Activated naive CD8-positive, alpha-beta T cell treated with anti-CD3 and anti-CD28 coated beads, Interleukin-2, amount 10 ng/mL, durations not matched to agents 7 days and 5 days (primary cell): ENCODE results near the gene SH2D3A. TPM values are rescaled to one million over a fixed set of nuclear protein-coding genes. Genes with fewer than 3 reads are reported as not detected.
A peak's percentile ranks its signal among the peaks of the same experiment; 100 is the strongest.

Experiments used
- ATAC-seq: fragments of 150-1000 bp; cut with Tn5 transposase; one replicate; pipeline ENCODE4 v1.10.0; 2021; ENCODE audit warnings: low read depth, moderate library complexity
- POLR2A ChIA-PET: fragments of 350-600 bp; sonication (Branson Sonifier 250); formaldehyde crosslinking; loops from one replicate; lab custom pipeline; 2021; ENCODE audit warnings: antibody characterized with exemption; lab: Charles Lee
- DNase-seq: peaks from one replicate; pipeline ENCODE4 v3.0.0; 2021
- H3K27ac Mint-ChIP-seq: one replicate; pipeline ENCODE4 v1.8.0; 2022; ENCODE audit warnings: mild to moderate bottlenecking, mixed read lengths
- H3K27me3 Mint-ChIP-seq: one replicate; pipeline ENCODE4 v1.8.0; 2022; ENCODE audit warnings: mild to moderate bottlenecking, moderate library complexity, mixed read lengths
- H3K36me3 Mint-ChIP-seq: one replicate; pipeline ENCODE4 v1.8.0; 2021; ENCODE audit warnings: mild to moderate bottlenecking, mixed read lengths
- H3K4me1 Mint-ChIP-seq: one replicate; pipeline ENCODE4 v1.8.0; 2021; ENCODE audit warnings: mixed read lengths
- H3K4me3 Mint-ChIP-seq: one replicate; pipeline ENCODE4 v1.8.0; 2022; ENCODE audit warnings: mild to moderate bottlenecking, moderate library complexity, mixed read lengths
- H3K9me3 Mint-ChIP-seq: one replicate; pipeline ENCODE4 v1.8.0; 2021; ENCODE audit warnings: mixed read lengths
- total RNA-seq, 2 experiments: library from RNA; stranded (reverse); gene quantifications; one replicate each; pipeline ENCODE4 v1.2.3, GENCODE V29; 2021

The SH2D3A gene
- total RNA-seq, result 10 to 100 TPM; 35.5 to 35.7 TPM

DNA sequence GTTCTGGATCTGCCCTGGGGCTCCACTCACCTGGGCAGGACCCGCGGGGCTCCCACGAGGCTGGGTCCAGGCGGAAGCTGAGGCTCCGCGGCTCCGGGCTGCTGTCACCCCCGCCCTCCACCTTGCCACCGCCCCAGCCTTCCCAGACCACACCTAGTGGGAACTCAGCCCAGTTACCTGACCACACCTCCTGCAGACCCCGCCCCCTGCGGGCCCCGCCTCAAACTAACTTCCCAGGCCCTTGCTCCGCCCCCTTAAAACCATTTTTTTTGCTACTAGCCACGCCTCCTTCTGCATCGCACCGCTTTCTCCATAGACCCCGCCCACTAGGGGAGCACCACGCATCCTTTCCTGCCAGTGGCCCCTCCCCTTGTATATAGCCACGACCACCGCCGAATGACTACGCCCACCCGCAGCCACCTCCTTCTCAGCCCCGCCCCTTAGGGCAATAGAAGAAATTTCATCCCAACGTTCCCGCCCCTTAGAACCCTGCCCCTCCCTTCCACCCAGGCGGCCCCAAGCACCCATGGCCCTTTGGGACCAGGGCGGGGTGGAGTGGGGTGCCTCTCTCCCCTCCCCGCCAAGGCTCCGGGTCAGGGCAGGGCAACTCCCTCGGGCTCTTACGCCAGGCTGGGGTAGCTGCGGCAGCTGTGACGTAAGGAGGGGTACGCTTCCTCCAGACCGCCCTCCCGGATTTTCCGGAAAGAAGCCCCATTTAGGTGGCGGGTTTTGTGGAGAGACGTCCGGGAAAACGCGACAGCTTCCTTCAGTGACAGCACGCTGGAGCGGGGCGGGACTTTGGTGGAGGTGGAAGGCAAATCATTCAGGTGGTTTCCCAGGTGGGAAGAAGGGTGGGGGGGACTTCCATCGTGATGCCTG is at the start of gene SH2D3A:
Gene SH2D3A, minus strand, starts transcription at position 79 of the 879 bp plus-strand sequence. CDS start 3,687 bp downstream, outside the sequence.
- Mint-ChIP-seq H3K36me3 (peaks cover 3% of the 10 kb centered on the region), H3K27ac (peak within 1 kb of the TSS; percentile 93), H3K4me1 (peaks cover 42% of the 10 kb centered on the region), H3K9me3 (no peaks in the 10 kb centered on the region), H3K4me3 (peak within 1 kb of the TSS; percentile 92), H3K27me3 (no peaks in the 10 kb centered on the region)
- POLR2A ChIA-PET, result interaction anchor here (0.5 to 3.3 kb wide), 7 partner anchors 30 to 250 kb away, joined by 3 to 13 read pairs (median 4); partner anchors contain the start of gene GPR108
- DNase-seq, result peak; percentile 95
- peak; percentile 73 for ATAC-seq

DNA sequence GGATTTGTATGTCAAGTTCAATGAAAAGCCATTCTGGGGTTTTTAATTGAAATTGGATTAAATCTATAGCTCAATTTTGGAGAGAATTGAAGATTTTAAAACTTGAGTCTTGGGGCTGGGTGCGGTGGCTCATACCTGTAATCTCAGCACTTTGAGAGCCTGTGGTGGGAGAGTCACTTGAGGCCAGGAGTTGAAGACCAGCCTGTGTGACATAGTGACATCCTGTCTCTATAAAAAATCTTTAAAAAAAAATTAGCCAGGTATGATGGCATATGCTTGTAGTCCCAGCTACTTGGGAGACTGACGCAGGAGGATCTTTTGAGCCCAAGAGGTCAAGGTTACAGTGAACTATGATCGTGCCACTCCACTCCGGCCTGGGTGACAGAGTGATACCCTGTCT is 46.4 kb upstream of the SH2D3A start:
- no peaks in the 10 kb centered on the region for H3K27me3 Mint-ChIP-seq
- H3K27ac Mint-ChIP-seq, result no peak overlapping the region
- POLR2A ChIA-PET, result interaction anchor here (0.8 to 2.1 kb wide), 2 partner anchors 12 to 14 kb away, joined by 3 to 7 read pairs; no protein-coding TSS in a partner anchor
- peaks cover 50% of the 10 kb centered on the region for H3K4me1 Mint-ChIP-seq
- H3K9me3 Mint-ChIP-seq, result peaks cover 9% of the 10 kb centered on the region
- H3K4me3 Mint-ChIP-seq, result no peak overlapping the region
- H3K36me3 Mint-ChIP-seq, result peaks cover 55% of the 10 kb centered on the region
- peak; percentile 32 for ATAC-seq
- DNase-seq, result no peak

DNA sequence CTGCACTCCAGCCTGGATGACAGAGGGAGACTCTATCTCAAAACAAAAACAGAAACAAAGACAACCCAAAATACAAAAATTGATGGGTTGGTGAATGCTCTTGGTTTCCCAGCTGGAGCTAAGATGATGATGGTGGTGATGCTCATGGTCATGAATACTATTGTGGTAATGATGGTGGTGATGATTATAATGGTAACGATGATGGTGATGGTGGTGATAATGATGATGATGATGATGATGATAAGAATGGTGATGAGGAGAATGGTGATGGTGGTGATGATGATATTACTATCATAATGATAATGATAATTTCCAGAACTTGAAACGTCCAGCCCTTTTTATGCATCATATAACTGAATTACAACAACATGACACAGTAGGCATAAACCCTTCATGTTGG is 45.4 kb upstream of the SH2D3A start:
- H3K27me3 Mint-ChIP-seq, result no peaks in the 10 kb centered on the region

DNA sequence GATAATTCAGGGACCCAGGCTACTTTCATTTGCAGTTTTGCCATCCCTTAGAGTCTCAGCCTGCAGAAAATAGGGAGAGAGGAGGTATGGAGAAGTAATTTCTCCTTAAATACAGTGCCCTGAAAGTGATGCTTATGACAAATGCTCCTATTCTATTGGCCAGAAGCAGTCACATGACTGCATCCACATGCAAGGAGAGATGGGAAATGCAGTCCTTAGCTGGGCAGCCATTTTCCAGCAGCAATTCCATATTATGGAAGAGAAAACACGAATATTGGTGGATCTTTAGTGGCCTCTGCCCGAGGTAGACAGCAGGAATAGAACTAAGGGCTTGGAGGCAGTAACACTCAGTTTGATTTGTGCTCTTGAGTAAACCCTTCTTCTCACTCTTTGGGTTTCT is 44.7 kb upstream of the SH2D3A start:
- Mint-ChIP-seq H3K27me3 (no peaks in the 10 kb centered on the region), H3K4me1 (peaks cover 52% of the 10 kb centered on the region), H3K4me3 (no peak overlapping the region), H3K27ac (no peak overlapping the region), H3K9me3 (peaks cover 9% of the 10 kb centered on the region), H3K36me3 (peaks cover 51% of the 10 kb centered on the region)
- POLR2A ChIA-PET, result interaction anchor here (2.1 kb wide), 1 partner anchor 11 kb away, joined by 7 read pairs; no protein-coding TSS in a partner anchor
- no peak for ATAC-seq
- DNase-seq, result no peak

More for the DNA sequence above, 45.4 kb upstream of the SH2D3A start:
- Mint-ChIP-seq H3K9me3 (peaks cover 9% of the 10 kb centered on the region), H3K4me3 (no peak overlapping the region), H3K27ac (peak overlapping the region; percentile 9), H3K4me1 (peaks cover 50% of the 10 kb centered on the region), H3K36me3 (peaks cover 51% of the 10 kb centered on the region)
- DNase-seq (no peak), ATAC-seq (no peak)
- POLR2A ChIA-PET, result interaction anchor here (2.1 kb wide), 1 partner anchor 11 kb away, joined by 7 read pairs; no protein-coding TSS in a partner anchor

DNA sequence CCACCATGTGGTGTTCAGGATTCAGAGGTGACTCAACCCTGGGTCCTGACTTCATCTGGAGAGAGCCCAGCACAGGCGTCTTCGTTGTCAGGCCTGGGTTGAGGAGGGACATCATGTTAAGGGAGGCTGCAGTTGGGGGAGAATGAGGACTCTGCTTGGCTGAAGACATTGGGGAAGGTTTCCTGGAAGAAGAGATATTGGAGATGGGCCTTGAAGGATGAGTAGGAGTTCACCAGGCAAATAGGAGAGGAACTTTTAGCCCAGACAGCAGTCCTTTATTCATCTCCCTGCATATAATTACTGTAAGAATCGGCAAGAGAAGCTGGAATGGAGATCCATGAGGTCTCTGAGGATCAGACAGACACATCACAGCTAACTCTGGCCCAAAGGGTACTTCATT is 44.1 kb upstream of the SH2D3A start:
- DNase-seq (no peak), ATAC-seq (no peak)
- POLR2A ChIA-PET, result interaction anchor here (0.7 kb wide), 1 partner anchor 44 kb away, joined by 3 read pairs; no protein-coding TSS in a partner anchor
- Mint-ChIP-seq H3K27ac (no peak overlapping the region), H3K4me3 (no peak overlapping the region), H3K4me1 (peaks cover 53% of the 10 kb centered on the region), H3K9me3 (peaks cover 8% of the 10 kb centered on the region), H3K27me3 (no peaks in the 10 kb centered on the region), H3K36me3 (peaks cover 52% of the 10 kb centered on the region)

DNA sequence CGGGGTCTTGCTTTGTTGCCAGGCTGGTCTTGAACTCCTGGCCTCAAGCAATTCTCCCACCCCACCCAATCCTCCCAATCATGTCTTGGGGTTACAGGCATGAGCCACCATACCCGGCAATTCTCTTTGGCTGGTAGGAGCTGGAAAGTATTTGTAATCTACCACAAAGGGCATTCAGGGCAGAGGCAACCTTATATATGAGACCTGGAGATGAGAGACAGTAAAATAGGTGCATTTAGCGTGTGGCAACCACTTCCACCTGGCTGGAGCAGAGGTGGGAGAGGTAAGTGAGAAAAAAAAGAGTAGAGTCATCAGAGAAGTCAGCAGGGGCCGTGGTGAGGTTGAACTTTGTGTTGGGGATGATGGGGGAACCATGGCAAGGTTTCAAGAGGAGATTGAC is 42.0 kb upstream of the SH2D3A start:
- no peak for ATAC-seq

DNA sequence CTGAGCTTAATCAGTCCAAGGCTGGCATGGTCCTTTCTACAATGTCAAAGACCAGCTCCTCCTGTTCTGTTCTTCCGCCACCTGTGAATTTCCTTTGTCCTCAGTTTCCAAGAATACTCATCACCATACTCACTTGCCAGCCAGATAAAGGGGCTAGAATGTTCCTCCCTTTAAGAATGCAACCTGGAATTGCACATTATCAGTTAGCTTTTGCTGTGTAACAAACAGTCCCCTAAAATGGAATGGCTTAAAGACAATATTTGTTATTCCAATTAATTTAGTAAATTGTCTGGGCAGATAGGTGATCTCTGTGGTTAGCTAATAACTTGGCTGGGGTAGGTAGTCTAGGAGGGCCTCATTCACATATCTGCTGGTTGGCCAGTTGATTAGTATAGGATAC is 41.3 kb upstream of the SH2D3A start:
- H3K9me3 Mint-ChIP-seq, result peaks cover 7% of the 10 kb centered on the region
- POLR2A ChIA-PET, result no interaction called here
- peaks cover 51% of the 10 kb centered on the region for H3K36me3 Mint-ChIP-seq
- no peak for ATAC-seq
- H3K27ac Mint-ChIP-seq, result no peak overlapping the region
- H3K4me1 Mint-ChIP-seq, result peaks cover 42% of the 10 kb centered on the region
- H3K27me3 Mint-ChIP-seq, result no peaks in the 10 kb centered on the region
- H3K4me3 Mint-ChIP-seq, result no peak overlapping the region
- no peak for DNase-seq

More for the DNA sequence above, 42.0 kb upstream of the SH2D3A start:
- Mint-ChIP-seq H3K4me1 (peaks cover 47% of the 10 kb centered on the region), H3K36me3 (peaks cover 48% of the 10 kb centered on the region), H3K9me3 (peaks cover 7% of the 10 kb centered on the region), H3K27me3 (no peaks in the 10 kb centered on the region), H3K4me3 (no peak overlapping the region), H3K27ac (peak overlapping the region; percentile 55)
- no peak for DNase-seq
- POLR2A ChIA-PET, result interaction anchor here (1.0 kb wide), 1 partner anchor 9 kb away, joined by 3 read pairs; no protein-coding TSS in a partner anchor

DNA sequence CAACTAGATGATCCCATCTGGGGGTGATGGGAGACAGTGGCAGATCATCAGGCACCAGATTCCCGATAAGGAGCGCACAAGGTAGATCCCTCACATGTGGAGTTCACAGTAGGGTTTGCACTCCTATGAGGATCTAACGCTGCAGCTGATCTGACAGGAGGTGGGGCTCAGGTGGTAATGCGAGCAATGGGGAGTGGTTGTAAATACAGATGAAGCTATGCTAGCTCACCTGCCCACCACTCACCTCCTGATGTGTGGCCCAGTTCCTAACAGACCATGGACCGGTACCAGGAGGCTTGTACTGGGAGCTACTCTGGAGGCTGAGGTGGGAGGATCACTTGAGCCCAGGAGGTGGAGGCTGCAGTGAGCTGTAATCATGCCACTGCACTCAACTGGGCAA is 40.1 kb upstream of the SH2D3A start:
- Mint-ChIP-seq H3K4me3 (no peak overlapping the region), H3K27ac (no peak overlapping the region), H3K9me3 (peaks cover 4% of the 10 kb centered on the region), H3K4me1 (peaks cover 39% of the 10 kb centered on the region), H3K36me3 (peaks cover 47% of the 10 kb centered on the region), H3K27me3 (no peaks in the 10 kb centered on the region)
- DNase-seq (no peak), ATAC-seq (no peak)
- POLR2A ChIA-PET, result no interaction called here

DNA sequence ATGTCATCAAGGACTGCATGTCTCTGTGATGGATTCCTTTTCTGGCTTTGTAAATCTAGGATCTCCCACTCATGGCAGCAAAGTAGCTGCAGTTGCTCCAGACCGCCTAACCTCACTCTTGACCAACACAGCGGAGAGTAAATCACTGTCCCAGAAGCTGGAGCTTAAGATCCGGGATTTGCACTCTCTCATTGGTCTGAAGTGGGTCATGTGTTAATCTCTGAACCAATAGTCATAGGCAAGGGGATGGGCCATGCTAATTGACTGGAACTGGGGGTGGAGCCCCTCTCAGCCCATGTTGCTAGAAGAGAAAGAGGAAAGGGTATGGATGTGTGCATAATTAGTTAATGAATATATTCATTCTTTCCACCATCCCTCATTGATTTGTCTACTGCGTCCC is 39.3 kb upstream of the SH2D3A start:
- Mint-ChIP-seq H3K27me3 (no peaks in the 10 kb centered on the region), H3K27ac (no peak overlapping the region), H3K4me1 (peaks cover 39% of the 10 kb centered on the region), H3K9me3 (peaks cover 4% of the 10 kb centered on the region), H3K36me3 (peaks cover 39% of the 10 kb centered on the region), H3K4me3 (no peak overlapping the region)
- POLR2A ChIA-PET, result interaction anchor here (0.9 to 1.3 kb wide), 2 partner anchors 34 to 68 kb away, joined by 3 to 4 read pairs; partner anchors contain the start of gene VAV1
- no peak for DNase-seq
- no peak for ATAC-seq

DNA sequence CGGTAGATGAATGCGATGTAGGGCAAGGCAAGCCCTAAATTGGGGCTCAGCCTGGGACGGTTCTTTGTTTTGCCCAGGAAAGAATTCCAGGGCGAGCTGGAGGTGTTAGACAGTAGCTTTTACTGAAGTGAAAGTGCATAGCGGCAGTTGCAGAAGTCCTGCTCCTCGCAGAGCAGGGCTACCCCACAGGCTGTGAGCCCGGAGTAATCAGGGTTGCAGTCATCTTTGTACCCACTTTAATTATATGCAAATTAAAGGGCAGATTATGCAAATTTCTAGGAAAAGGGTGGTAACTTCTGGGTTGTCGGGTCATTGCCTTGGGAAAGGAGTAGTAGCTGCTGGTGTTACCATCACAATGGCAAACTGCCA is 35.8 kb upstream of the SH2D3A start:
- POLR2A ChIA-PET, result interaction anchor here (0.9 to 6.1 kb wide), 3 partner anchors 19 to 35 kb away, joined by 3 to 88 read pairs (median 6); partner anchors contain the start of gene VAV1
- H3K4me3 Mint-ChIP-seq, result peak overlapping the region; percentile 86
- H3K9me3 Mint-ChIP-seq, result no peaks in the 10 kb centered on the region
- peaks cover 27% of the 10 kb centered on the region for H3K36me3 Mint-ChIP-seq
- ATAC-seq, result no peak
- peak overlapping the region; percentile 93 for H3K27ac Mint-ChIP-seq
- DNase-seq, result no peak
- H3K27me3 Mint-ChIP-seq, result no peaks in the 10 kb centered on the region
- H3K4me1 Mint-ChIP-seq, result peaks cover 46% of the 10 kb centered on the region

DNA sequence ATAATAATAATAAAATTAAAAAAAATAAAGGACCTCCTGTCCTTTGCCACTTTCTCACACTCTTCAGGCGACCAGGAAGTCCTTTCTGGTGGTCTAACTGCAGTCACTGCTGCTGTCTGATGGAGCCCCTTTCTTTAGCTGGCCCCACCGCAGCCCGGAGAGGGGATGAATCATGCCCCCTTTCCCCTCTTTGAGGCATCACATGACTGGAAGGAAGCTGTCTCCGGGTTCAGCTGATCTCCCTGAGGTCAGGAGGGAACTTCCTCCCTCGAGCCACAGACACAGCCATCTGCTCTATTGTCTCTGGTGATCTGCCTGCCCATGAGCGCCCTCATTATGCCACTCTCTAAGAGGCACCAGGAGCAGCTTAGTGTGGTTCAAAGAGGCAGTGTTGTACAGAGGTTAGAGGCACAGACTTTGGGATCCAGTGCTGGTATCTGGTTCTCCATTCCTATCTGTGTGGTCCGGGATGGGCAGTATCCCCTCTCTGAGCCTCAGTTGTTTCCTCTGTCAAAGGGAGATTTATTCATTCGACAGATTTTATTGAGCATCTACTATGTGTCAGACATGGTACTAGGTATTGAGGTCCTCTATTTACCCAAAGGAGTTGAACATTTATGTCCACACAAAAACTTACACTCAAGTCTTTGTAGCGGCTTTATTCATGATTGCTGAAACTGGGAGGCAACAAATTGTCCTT is 35.3 kb upstream of the SH2D3A start:
- no peaks in the 10 kb centered on the region for H3K27me3 Mint-ChIP-seq
- POLR2A ChIA-PET, result interaction anchor here (0.9 to 6.1 kb wide), 3 partner anchors 20 to 34 kb away, joined by 3 to 88 read pairs (median 6); partner anchors contain the start of gene VAV1
- peaks cover 27% of the 10 kb centered on the region for H3K36me3 Mint-ChIP-seq
- peaks cover 46% of the 10 kb centered on the region for H3K4me1 Mint-ChIP-seq
- peak; percentile 70 for DNase-seq
- ATAC-seq, result peak; percentile 60
- no peaks in the 10 kb centered on the region for H3K9me3 Mint-ChIP-seq
- peak overlapping the region; percentile 93 for H3K27ac Mint-ChIP-seq
- H3K4me3 Mint-ChIP-seq, result peak overlapping the region; percentile 86

DNA sequence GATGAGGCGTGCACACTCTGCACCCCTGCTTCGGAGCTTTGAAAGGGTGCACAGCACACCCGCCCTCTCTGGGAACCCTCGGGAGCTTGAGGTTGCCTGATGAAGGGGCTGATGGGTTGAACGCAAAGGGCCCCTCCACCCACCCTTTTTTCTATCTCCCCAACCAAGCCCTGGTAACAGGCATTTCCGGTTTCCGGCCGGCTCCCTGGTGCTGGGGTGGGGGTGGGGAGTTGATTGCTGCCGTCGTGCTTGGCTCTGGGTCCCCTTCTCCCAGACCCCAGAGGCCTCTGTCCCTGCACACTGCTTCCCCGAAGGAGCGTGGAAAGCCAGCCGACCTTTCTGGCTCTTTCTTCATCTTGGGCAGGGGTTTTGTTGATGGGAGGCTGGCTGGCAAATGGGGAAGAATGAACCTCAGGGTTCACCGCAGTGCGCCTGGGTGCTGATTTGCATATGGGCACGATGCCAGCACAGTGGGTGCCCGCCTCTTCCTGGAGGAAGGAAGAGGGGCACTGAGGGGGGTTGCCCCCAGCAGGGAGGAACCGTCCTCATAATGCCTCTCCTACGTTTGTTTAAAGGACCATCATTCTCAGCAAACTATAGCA is 34.4 kb upstream of the SH2D3A start:
- Mint-ChIP-seq H3K36me3 (peaks cover 24% of the 10 kb centered on the region), H3K27ac (peak overlapping the region; percentile 93), H3K9me3 (no peaks in the 10 kb centered on the region), H3K4me1 (peaks cover 50% of the 10 kb centered on the region), H3K27me3 (no peaks in the 10 kb centered on the region), H3K4me3 (peak overlapping the region; percentile 86)
- peak; percentile 76 for DNase-seq
- POLR2A ChIA-PET, result interaction anchor here (0.5 to 6.1 kb wide), 11 partner anchors 11 to 320 kb away, joined by 3 to 88 read pairs (median 4); partner anchors contain the start of genes SH2D3A, TRIP10 and VAV1
- peak; percentile 79 for ATAC-seq
